SIG-M5 treated with dmso at 0.1 percent for 504 hours (cell line): Measurements from ENCODE around the gene DHX16.
A peak's percentile ranks its signal among the peaks of the same experiment; 100 is the strongest.

Experiments used
- DNase-seq: peaks from one replicate; lab custom pipeline; 2025; ENCODE audit not compliant: unreplicated experiment; lab: John Stamatoyannopoulos, UW

The DHX16 gene

DNA sequence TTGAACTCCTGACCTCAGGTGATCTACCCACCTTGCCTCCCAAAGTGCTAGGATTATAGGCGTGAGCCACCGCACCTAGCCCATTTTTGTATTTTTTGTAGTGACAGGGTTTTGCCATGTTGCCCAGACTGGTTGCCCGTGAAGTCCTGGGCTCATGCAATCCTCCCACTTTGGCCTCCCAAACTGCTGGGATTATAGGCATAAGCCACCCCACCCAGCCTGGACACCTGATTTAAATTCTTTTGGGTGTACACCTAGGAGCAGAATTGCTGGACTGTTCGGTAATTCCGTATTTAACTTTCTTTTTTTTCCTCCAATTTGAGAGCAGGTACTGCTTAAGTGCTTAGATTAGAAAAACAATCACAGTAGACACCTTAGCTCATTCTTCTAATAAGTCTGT is 23.6 kb upstream of the DHX16 start:
- no peak for DNase-seq

DNA sequence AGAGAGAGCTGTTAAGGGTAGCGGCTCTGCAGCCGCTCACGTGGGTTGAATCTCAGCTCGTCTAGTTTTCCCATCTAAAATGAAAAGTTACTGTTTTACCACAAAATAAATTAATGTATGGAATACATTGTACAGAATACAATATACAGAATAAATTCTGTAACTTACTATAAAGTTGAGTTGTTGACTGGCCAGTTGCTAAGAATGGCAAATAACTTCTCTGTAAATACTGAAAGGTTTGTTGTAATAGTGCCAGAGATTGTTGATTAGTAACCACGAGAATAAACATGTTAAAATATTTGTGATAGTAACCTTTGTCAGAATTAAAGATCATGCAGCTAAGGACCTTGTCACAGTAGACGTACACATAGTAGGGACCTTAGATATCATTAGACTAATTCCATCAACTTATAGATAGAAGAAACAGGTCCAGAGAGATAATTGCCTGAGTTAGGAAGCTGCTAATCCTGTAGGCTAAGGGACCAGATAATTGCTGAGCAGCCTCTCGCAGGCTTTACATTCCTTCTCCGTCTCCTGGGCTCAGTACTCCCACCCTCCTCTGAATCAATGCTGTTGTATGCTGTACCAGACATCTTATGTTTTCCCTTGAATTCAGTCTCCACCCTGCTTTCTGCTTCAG is 18.5 kb upstream of the DHX16 start:
- no peak for DNase-seq

DNA sequence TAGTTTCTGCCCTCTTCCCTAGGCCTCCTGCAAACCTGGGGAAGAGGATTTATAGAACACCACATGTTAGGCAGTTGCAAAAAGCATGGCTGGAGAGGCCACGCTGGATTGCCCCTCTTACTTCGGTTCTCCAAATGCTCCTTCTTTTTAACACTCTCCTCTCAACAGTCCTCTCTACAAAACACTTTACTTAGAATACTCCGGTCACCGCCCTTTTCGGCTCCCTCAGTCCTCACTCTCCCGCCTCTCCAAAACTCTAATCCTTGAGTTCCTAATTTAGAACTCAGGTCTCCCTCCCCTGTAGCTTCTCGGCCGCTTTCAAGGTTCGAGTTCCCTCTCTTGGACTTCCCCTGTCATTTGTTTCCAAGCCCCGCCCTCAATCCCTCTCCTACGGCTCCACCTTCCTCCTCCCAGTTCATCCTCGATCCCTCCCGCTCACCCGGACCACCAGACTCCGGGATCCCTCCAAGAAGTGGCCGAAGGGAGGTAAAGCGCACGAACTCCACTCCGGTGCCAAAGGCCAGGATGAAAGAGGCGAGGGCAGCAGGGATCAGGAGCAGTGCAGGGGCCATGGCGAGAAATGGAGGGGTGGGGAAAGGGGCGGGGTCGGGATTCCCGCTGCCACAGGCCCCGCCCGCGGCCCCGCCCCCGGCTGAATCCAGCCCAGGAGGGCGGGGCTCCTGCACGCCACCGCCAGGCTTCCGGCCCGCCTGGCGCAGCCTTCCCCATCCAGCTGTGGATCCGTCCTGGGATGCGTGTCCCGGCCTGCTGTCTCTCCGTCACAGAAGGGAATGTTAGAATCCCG is 17.8 kb upstream of the DHX16 start, which contains the start of gene NRM:
NRM (minus strand) TSS at position 582 of the 805 bp plus-strand sequence; CDS start at position 572, 10 bp downstream.
- peak; percentile 74 for DNase-seq

DNA sequence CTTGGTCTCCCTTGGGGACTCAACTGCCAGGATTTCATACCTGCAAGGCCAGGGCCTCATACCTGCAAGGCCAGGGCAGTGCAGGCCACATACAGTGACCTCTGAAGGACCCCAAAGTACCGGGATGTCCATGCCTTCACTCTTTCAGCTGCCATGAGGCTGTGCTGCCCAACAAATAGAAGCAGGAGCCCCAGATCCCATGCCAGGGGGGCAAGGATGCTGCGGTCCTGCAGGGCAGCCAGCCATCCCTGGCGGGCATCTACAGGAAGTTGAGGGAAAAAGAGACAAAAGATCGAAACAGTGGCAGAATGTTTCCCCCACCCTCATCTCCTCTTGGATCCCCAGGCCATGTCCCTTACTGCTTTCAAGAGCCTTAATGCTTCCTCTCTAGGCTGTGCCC is 17.2 kb upstream of the DHX16 start:
- no peak for DNase-seq

DNA sequence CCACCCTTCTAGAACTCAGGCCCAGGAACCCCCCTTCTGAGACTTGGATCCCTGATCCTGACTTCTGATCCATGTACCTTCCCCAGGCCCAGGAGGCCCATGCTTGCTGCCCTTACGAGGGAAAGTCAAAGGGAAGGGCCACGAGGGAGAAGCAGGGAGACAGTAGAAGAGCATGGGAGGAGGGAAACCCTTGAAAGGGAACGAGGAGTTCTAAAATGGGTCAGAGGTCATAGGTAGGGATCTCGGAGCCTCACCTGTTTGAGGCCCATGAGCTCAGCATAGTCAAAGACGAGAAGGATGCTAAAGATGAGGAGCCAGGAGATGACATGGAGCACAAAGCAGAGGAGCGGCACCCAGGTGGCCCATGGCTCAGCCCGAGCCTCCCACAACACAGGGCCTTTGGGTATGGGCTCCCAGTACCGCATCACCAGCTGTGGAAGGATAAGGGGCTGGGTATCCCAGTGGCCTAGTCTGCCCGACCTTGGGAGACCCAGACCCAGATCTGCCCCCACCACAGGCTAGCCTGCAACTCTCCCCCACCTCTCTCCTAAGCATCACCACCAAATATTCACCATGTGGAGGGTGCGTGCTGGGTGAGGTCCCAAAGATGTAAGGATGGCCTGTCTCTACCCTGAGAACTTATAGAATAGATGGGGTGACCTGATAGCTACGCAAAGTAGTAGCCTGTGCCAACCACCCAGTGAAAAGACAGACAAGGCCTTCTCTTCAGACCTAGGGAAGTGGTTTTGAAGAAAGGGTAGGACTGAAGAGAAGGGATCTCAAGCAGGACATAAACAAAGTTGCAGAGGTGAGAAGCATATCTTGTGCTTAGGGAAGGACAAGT is 16.4 kb upstream of the DHX16 start:
- DNase-seq: no peak

DNA sequence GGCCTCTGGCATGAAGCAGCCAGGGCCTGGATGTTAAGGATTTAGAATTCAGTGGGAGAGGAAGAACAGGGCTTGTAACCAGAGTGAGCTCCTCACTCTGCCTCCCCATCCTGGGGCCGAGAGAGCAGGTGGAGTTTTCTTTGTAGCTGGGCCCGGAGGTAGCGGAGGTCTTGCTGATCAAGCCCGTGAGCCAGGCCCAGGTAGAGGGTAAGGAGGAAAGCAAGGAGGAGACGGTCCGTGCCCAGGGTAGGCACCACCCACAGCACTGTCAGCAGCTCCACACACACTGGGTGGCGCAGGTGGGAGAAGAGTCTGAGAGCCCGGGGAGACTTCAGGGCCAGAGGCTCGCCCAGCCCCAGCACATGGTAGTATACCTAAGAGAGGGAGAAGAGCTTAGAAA is 15.8 kb upstream of the DHX16 start:
- DNase-seq: no peak

DNA sequence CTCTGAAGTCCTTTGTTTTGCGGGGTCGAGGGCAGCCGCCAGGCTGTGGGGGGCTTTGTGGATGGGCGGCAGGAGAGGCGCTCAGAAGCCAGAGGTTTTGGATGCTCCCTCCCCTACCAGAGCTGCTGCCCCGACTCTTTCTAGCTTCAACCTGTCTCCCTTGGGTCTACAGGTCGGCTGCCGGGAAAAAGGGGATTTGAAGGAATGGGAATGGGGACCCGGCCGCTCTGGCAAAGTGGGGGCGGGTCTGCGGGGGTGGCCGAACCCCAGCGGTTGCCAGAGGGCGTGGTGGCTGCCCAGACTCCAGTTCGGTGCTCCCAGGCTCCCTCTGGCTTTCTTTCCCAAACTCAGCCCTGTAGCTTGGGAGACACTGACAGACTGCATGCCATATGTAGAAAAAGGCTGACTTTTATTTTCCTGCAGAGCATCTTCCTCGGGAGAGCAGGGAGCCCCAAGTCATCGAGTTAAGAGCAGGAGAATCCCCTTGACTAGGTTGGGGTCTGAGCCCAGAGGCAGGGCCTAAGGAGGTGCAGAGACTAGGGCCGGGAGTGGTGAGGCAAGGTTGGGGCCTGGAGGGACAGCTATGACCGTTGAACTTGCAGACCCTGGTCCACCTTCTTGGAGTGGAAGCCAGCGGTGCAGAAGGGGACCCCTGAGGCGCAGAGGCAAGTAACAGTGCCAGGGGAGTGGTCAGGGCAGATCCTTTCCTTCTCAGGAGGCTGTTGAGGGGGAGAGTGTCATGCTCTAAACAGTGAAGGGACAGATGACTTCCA is 15.0 kb upstream of the DHX16 start:
- DNase-seq: no peak

DNA sequence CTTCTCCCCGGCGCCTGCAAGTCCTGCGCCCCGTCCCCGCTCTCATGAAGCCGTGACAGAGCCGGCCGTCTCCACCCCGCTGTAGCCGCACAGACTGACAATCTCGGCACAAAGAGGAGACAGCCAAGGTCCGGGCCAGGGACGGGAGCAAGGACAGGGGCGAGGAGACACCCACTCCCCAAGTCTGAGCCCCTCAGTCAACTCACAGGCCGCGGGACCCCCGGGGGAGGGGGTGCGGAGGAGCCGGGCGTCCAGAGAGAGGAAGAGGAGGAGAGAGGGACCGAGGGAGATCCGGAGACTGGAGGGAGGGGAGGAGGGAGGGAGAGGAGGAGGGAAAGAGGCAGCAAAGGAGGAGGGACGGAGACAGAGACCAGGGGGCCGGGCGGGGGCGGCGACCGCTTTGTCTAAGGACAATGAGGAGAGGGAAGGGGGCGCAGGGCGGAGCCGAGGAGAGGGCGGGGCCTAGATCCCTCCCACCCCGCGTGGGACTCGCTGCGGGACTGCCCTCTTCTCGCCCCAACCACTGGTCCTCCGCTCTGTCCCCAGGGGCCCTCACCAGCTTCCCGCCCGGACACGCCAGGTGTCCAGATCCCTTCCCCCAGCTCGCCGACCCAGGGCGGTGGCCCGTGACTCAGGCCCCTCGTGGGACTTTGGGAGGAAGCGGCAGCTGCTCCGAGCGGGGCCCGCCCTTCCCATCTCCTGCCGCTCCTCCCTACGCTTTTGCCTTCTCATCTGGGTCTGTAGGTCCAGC is 14.3 kb upstream of the DHX16 start:
- DNase-seq: peak; percentile 81

- DNase-seq: peak; percentile 64
Measured at GRCh38 chr6:30686009-30686907, 13.5 kb upstream of the DHX16 start, which contains the start of gene PPP1R18. Gene PPP1R18, minus strand, starts transcription at chr6:30686645. Its CDS starts 627 bp downstream, at chr6:30686018.

- no peak for DNase-seq
Measured at GRCh38 chr6:30685157-30686008, 12.6 kb upstream of the DHX16 start.

- DNase-seq: peak; percentile 80
Measured at GRCh38 chr6:30684386-30685156, 11.8 kb upstream of the DHX16 start.

- no peak for DNase-seq
Measured at GRCh38 chr6:30683980-30684338, 11.2 kb upstream of the DHX16 start.

- DNase-seq: no peak
Measured at GRCh38 chr6:30683183-30683979, 10.6 kb upstream of the DHX16 start.

GRCh38 chr6:30682143-30683117 is 9.6 kb upstream of the DHX16 start:
- DNase-seq: peak; percentile 89

GRCh38 chr6:30681766-30682142 is 8.9 kb upstream of the DHX16 start:
- no peak for DNase-seq
